Epithelial cell of prostate (primary cell): ENCODE measurements around the gene UTS2R.
"Not testable (repeated sequence)": the region's sequence is repeated elsewhere in the genome, so short reads cannot be mapped to it uniquely, and the experiment has no call there.

ENCODE experiments used
- DNase-seq: peaks from one replicate; pipeline ENCODE4 v3.0.0-alpha.2; 2011; ENCODE audit warnings: low read depth, low spot score
- H3K27ac ChIP-seq: fragments of 450-650 bp; 2 replicates; pipeline ENCODE4 v1.5.1; 2017; ENCODE audit warnings: mild to moderate bottlenecking

Gene UTS2R

GRCh38 chr17:82402865-82403264 is 31.3 kb downstream of the UTS2R start:
- DNase-seq, result no peak
- no peak overlapping the region for H3K27ac ChIP-seq

DNA sequence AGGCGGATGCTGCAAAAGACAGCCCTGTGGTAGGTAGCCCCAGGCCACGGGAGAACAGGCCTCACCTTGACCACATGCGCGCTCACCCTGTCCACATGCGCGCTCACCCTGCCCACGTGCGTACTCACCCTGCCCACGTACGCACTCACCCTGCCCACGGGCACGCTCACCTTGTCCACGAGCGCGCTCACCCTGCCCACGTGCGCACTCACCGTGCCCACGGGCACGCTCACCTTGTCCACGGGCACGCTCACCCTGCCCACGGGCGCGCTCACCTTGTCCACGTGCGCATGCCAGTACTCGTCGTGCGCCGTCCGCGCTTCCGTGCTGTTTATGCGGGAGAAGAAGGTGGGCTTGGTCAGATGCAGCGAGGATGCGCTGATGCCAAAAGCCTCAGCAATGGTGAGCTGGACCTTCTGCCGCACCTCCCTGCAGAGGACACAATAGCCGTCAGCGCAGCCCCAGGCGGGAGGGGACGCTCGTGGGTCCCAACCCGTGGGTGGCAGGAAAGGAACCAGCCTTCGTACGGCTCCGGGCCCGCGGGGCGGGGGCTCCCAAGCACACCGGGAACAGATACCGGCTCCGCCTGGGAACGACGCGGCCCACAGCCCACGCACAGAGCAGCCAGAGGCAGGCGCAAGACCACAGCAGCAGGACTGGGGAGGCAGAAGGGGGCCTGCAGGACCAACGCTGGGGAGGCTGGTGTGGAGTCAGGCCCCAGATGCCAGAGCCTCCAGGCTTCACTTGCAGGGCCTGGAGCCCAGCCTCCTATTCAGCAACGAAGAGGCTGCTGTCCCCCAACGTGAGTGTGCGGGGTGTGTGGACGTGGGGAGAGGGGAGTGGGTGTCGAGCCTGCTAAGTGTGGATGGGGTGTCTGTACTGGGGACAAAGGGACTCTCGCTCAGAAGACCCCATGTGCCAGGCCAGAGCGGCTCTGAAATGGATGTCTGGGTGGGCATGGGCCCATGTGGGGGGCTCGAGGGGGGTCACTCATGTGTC is 32.4 kb downstream of the UTS2R start:
- no peak overlapping the region for H3K27ac ChIP-seq
- no peak for DNase-seq

GRCh38 chr17:82405051-82405450 is 33.5 kb downstream of the UTS2R start:
- no peak for DNase-seq
- no peak overlapping the region for H3K27ac ChIP-seq

DNA sequence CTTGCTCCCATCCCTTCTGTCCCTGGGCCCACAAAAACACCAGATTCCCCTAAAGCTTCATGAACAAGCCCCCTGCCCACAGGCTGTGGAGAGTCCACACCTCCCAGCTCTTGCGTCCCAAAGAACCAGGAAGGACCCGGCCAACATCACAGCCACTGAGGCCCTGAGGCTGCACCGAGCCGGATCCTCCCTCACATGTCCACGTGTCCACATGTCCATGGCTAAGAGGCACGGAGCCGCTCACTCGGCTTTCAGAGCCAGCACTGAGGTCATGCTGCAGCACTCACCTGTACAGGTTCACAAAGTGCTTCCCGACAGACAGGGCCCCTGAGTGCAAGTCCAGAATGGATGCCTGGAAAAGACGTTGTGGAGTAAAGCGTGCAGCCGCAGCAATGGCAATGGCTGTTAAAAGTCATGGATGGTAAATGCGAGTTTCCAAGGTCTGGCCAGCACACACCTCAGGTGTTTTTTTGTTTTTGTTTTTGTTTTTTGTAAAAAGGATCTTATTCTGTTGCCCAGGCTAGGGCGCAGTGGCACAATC is 34.6 kb downstream of the UTS2R start:
- H3K27ac ChIP-seq, result no peak overlapping the region
- DNase-seq, result no peak

GRCh38 chr17:82407255-82407654 is 35.7 kb downstream of the UTS2R start:
- H3K27ac ChIP-seq, result no peak overlapping the region
- DNase-seq, result no peak

DNA sequence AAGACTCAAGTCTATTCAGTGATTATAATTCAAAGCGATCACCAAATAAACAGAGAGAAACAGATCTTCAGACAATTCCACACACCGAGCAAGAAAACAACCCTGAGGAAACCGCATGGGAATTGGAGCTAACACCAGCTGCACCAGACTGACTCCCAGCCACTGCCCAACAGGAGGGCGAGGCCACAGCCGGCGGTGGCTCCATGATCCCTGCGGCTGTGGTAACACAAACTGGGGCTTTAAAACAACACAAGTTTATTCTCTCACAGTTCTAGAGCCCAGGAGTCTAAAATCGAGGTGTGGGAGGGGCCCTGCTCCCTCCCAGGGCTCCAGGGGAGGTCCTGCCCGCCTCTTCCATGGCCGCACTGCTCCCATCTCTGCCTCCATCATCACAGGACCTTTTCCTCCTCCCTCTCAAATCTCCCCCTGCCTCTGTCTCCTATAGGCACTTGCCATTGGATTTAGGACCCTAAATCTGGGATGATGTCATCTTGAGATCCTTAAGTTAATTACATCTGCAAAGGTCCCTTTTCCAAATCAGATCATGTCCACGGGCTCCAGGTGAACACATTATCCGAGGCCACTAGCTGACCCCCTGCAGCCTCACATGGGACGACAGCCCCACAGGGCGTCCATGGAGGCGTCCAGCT is 36.8 kb downstream of the UTS2R start:
- no peak for DNase-seq
- H3K27ac ChIP-seq, result no peak overlapping the region

DNA sequence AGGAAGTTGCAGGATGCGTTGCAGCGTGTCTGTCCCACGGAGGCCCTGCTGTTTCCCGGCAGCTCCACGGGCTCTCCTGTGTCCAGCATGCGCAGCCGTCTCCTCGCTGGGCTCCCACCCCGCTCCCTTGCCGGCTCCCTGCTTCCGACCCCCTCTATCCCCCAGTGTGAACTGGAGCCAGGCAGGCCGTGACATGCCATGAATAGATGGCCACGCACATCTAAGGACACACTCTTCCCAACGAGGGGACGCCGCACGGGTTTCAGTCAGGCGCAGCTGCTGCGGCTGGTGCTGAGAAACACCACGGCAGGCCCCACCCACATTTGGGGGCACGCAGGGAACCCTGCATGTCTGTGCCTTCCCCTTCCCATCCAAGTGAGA is 37.4 kb downstream of the UTS2R start:
- DNase-seq, result no peak
- H3K27ac ChIP-seq, result no peak overlapping the region

DNA sequence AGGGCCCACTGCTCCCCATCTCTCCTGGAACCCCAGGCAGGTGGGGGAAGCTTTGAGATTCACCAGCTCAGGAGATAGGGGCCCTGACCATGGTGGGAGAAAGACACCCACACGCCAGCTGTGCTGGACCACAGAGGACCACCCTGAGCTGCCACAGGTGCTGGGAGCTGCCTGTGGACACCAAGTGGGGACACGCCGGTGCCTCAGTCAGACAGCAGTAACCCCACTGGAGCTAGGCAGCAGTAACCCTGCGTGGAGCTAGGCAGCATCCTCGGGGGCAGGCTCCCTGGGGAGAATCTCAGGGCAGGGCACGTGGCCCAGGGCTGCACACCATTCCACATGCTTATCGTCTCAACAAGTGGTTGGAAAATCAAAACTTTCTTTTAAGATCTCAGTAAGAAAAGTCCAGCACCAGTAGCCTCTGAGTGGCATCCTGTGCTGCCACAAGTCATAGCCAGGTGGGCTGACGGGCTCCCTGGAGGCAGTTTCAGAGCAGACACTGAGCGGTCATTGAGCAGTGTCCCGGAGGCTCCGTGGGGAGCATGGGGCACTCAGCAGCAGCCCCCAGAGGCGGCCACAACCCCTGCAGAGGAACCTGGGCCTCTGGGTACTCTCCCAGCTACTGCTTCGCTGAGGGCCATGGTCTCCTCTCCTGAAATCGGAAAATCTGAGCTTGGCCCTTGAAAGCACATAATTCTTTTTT is 38.6 kb downstream of the UTS2R start:
- H3K27ac ChIP-seq, result no peak overlapping the region
- DNase-seq, result no peak

GRCh38 chr17:82411396-82412053 is 40.0 kb downstream of the UTS2R start:
- no peak overlapping the region for H3K27ac ChIP-seq
- no peak for DNase-seq

GRCh38 chr17:82412081-82412480 is 40.5 kb downstream of the UTS2R start:
- DNase-seq, H3K27ac ChIP-seq: not testable (repeated sequence)

- no peak for DNase-seq
- no peak overlapping the region for H3K27ac ChIP-seq
These were observed 41.3 kb downstream of the UTS2R start for GRCh38 chr17:82412535-82413520.

DNA sequence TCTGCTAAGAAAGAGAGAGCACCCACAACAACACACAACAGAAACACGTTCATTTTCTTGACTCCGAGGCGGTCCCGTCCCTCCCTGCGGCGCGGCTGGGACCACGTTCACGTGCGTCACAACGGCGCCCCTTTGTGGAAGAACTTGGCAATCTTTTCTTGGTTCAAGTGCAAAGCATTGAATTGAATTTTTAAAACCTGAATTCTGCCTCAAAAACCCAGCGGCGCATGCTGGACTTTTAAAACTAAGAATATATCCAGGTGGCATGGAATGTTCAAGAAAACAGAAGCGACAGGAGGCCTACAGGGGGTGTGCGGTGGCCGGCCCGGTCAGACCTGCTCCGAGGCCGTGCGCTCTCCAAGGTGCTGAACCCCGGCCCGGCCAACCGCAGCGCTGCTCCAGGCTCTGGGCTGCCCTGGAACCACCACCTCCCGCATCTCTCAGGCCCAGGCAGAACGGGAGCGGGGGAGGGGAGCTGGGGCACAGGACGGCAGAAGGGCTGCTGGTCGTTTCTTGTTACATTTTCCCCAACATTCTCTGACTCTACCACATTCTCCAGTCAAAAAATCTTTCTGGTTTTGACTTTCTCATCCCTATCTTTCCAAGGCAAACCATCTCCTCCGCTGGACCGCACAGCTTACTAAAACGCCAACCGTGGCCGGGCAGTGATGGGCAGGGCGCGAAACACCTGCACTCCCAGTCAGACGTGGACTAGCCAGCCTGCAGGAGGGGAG is 43.1 kb downstream of the UTS2R start:
- no peak for DNase-seq
- no peak overlapping the region for H3K27ac ChIP-seq

- H3K27ac ChIP-seq, result no peak overlapping the region
- no peak for DNase-seq
These were observed 43.8 kb downstream of the UTS2R start for GRCh38 chr17:82415336-82415735.

- DNase-seq, result no peak
- no peak overlapping the region for H3K27ac ChIP-seq
These were observed 44.2 kb downstream of the UTS2R start for GRCh38 chr17:82415786-82416185.

- no peak overlapping the region for H3K27ac ChIP-seq
- DNase-seq, result no peak
These were observed 44.7 kb downstream of the UTS2R start for GRCh38 chr17:82416264-82416663.

DNA sequence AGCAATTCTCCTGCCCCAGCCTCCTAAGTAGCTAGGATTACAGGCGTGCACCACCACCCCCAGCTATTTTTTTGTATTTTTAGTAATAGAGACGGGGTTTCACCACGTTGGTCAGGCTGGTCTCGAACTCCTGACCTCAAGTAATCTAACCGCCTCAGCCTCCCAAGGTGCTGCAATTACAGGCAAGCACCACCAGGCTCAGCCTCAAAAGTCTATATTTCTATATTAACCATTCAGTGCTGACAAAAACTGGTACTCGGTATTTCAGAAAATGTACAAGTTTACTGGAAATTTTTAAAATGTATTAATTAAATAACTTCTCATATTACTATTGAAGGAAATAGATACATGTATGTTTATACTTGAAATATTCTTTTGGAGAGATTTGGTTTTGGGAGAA is 45.2 kb downstream of the UTS2R start:
- DNase-seq, result no peak
- no peak overlapping the region for H3K27ac ChIP-seq

GRCh38 chr17:82418001-82418986 is 46.7 kb downstream of the UTS2R start, which contains the start of the genes HEXD and OGFOD3:
TSS of gene HEXD (plus strand) at chr17:82418347. CDS start at chr17:82419800, 1,453 bp downstream.
TSS of gene OGFOD3 (minus strand) at chr17:82418586. CDS start at chr17:82418485, 101 bp downstream.
- peak within 1 kb of the TSS; percentile 61 for H3K27ac ChIP-seq
- DNase-seq, result no peak
